Measurements from ENCODE around the gene RIN3.

DNA sequence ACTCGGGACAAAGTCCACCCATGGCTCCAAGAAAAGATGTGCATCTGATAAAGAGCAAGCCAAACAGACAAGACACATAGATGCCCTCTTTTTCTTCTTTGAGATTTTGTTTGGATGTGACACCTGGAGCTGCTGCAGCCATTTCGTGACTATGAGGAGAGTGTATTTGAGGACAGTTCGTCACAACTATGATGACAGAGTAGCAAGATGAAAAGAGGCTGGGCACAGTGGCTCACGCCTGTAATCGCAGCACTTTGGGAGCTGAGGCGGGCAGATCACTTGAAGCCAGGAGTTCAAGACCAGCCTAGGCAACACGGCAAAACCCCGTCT, 213.3 kb downstream of the RIN3 start:
- TF ChIP-seq POLR2A (IDR thresholded peaks at IDR 0.05) = no peak
- TF ChIP-seq, protein P1, sequence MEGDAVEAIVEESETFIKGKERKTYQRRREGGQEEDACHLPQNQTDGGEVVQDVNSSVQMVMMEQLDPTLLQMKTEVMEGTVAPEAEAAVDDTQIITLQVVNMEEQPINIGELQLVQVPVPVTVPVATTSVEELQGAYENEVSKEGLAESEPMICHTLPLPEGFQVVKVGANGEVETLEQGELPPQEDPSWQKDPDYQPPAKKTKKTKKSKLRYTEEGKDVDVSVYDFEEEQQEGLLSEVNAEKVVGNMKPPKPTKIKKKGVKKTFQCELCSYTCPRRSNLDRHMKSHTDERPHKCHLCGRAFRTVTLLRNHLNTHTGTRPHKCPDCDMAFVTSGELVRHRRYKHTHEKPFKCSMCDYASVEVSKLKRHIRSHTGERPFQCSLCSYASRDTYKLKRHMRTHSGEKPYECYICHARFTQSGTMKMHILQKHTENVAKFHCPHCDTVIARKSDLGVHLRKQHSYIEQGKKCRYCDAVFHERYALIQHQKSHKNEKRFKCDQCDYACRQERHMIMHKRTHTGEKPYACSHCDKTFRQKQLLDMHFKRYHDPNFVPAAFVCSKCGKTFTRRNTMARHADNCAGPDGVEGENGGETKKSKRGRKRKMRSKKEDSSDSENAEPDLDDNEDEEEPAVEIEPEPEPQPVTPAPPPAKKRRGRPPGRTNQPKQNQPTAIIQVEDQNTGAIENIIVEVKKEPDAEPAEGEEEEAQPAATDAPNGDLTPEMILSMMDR (IDR thresholded peaks at IDR 0.05) = no peak
